HepG2 (cell line): ENCODE results near the gene FUT6. TPM values are rescaled to one million over a fixed set of nuclear protein-coding genes. Genes with fewer than 3 reads are reported as not detected.

Experiments
- ATRX ChIP-seq: sonication (generic); formaldehyde crosslinking; IDR thresholded peaks from 2 replicates; pipeline ENCODE4 v1.4.0; 2020; ENCODE audit warnings: missing genetic modification reagents, borderline replicate concordance
- NCOR1 ChIP-seq: fragments of 200-600 bp; sonication (generic); IDR thresholded peaks from 2 replicates; pipeline ENCODE4 v1.7.0; 2017; ENCODE audit warnings: antibody characterized with exemption, low read length, borderline replicate concordance
- RELA ChIP-seq: sonication (generic); formaldehyde crosslinking; IDR thresholded peaks from 2 replicates; pipeline ENCODE4 v1.4.0; 2020; ENCODE audit warnings: missing genetic modification reagents
- TOPORS ChIP-seq: sonication (generic); formaldehyde crosslinking; IDR thresholded peaks from 2 replicates; pipeline ENCODE4 v1.8.0; 2023; ENCODE audit warnings: mild to moderate bottlenecking, missing genetic modification reagents
- ZFAT ChIP-seq: sonication (generic); formaldehyde crosslinking; conservative IDR thresholded peaks from 2 replicates; pipeline ENCODE4 v1.8.1; 2023; ENCODE audit warnings: missing genetic modification reagents, inconsistent platforms
- ZFP36L2 ChIP-seq: sonication (generic); formaldehyde crosslinking; IDR thresholded peaks from 2 replicates; pipeline ENCODE4 v1.4.0; 2020; ENCODE audit warnings: missing genetic modification reagents
- ZFX ChIP-seq: sonication (generic); formaldehyde crosslinking; IDR thresholded peaks from 2 replicates; pipeline ENCODE4 v1.4.0; 2020; ENCODE audit warnings: mild to moderate bottlenecking, low read depth, missing genetic modification reagents, moderate library complexity
- ZKSCAN8 ChIP-seq: IDR thresholded peaks from 2 replicates; pipeline ENCODE4 v1.6.1; 2016; ENCODE audit warnings: borderline replicate concordance, missing genetic modification reagents, missing compliant biosample characterization
- ZNF484 ChIP-seq: sonication (generic); formaldehyde crosslinking; IDR thresholded peaks from 2 replicates; pipeline ENCODE4 v1.5.1; 2020; ENCODE audit warnings: mild to moderate bottlenecking, low read depth, missing genetic modification reagents, borderline replicate concordance
- ZNF512B ChIP-seq: sonication (generic); formaldehyde crosslinking; IDR thresholded peaks from 2 replicates; pipeline ENCODE4 v1.5.1; 2020; ENCODE audit warnings: missing genetic modification reagents, mild to moderate bottlenecking, borderline replicate concordance
- ZNF530 ChIP-seq: sonication (generic); formaldehyde crosslinking; IDR thresholded peaks from 2 replicates; pipeline ENCODE4 v1.5.0; 2020; ENCODE audit warnings: low read depth, mild to moderate bottlenecking, missing genetic modification reagents
- ZSCAN25 ChIP-seq: sonication (generic); formaldehyde crosslinking; IDR thresholded peaks from 2 replicates; pipeline ENCODE4 v1.8.0; 2022; ENCODE audit warnings: mild to moderate bottlenecking, missing genetic modification reagents
- ZSCAN5A ChIP-seq: sonication (generic); formaldehyde crosslinking; IDR thresholded peaks from 2 replicates; pipeline ENCODE4 v1.8.0; 2022; ENCODE audit warnings: mild to moderate bottlenecking, missing genetic modification reagents, borderline replicate concordance
- polyA plus RNA-seq, 8 experiments: library from polyadenylated mRNA; depleted of rRNA in 3 of 8; stranded (reverse) in 7 of 8; unstranded in 1 of 8; fragments of >200 nt; fragmentation: Illumina TruSeq in 4 of 8; extraction: Trizol in 4 of 8; gene quantifications; 2 replicates each; pipeline versions ENCODE4 v1.2.1 to v1.2.3, GENCODE V29; 2011 to 2016; ENCODE audit warnings: low read depth in 4 of 8, missing spikeins in 1 of 8, mixed read lengths in 1 of 8; ENCODE audit not compliant: insufficient read depth in 1 of 8
- total RNA-seq, 5 experiments: library from RNA; depleted of rRNA; stranded (reverse); fragments of >200 nt; fragmentation: Illumina TruSeq; extraction: Trizol; gene quantifications; 2 replicates each; pipeline ENCODE4 v1.2.3, GENCODE V29; 2016; ENCODE audit warnings: low read depth in 1 of 5
- TF ChIP-seq, protein P1 (sequence below): sonication (generic); formaldehyde crosslinking; IDR thresholded peaks from 2 replicates; pipeline ENCODE4 v1.4.0; 2020; ENCODE audit warnings: missing genetic modification reagents
- TF ChIP-seq, protein P2 (sequence below): IDR thresholded peaks from 2 replicates; pipeline ENCODE4 v1.6.1; 2016; ENCODE audit warnings: missing compliant biosample characterization, missing genetic modification reagents, borderline replicate concordance
- TF ChIP-seq, protein P3 (sequence below): sonication (generic); formaldehyde crosslinking; IDR thresholded peaks from 2 replicates; pipeline ENCODE4 v1.8.1; 2023; ENCODE audit warnings: mild to moderate bottlenecking, missing genetic modification reagents, borderline replicate concordance
- TF ChIP-seq, protein P4 (sequence below): sonication (generic); formaldehyde crosslinking; IDR thresholded peaks from 2 replicates; pipeline ENCODE4 v1.4.0; 2020; ENCODE audit warnings: missing genetic modification reagents

The FUT6 gene
- total and polyA plus RNA-seq, 2 of the 13 experiments (the other 11 are each of a cell fraction or from before 2014, with no cell fraction given): 8.2 to 27.7 TPM

DNA sequence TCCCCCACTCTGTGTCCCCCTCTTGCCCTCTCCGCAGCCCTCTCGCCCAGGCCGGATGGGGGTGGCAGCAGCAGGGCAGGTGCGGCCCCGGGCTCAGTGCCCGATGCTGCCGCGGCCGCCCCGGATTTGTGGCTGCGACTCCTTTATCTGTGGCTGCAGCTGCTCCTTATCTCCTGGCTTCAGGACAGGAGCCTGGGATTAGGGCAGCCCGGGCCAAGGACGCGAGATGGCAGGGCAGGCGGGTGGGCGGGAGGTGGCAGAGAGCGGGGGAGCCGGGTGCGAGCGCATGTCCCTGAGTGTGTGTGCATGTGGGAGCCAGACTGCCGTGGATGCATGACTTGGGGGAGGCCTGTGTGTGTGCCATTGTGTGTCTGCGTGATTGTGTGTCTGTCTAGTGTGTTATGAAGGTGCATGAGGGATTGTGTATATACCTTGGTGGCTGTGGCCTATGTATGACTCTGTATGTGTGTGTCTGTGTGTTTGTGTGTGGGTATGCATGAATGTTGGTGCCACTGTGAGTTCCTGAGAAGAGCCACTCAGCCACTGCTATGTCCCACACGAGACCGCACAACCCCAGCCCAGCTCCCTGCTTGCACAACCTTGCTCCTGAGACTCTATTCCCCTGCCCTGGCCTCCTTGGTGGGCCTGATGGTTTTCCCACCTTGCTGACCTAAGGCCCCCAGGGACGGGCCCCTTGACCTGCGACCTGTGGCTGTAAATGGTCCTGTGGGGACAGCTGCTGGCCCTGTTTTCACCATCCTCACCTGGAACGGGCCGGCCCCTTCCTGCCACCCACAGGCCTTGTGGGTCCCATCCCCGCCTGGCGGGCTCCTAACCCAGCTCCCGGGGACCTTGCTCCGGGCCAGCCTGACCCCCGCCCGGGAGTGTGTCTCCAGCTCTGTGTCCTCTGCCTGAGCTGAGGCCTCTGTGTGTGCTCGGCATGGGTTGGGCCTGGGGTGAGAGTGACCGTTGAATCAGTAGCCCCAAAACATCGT is 40.0 kb downstream of the FUT6 start (continued):
- TF ChIP-seq, protein P1, sequence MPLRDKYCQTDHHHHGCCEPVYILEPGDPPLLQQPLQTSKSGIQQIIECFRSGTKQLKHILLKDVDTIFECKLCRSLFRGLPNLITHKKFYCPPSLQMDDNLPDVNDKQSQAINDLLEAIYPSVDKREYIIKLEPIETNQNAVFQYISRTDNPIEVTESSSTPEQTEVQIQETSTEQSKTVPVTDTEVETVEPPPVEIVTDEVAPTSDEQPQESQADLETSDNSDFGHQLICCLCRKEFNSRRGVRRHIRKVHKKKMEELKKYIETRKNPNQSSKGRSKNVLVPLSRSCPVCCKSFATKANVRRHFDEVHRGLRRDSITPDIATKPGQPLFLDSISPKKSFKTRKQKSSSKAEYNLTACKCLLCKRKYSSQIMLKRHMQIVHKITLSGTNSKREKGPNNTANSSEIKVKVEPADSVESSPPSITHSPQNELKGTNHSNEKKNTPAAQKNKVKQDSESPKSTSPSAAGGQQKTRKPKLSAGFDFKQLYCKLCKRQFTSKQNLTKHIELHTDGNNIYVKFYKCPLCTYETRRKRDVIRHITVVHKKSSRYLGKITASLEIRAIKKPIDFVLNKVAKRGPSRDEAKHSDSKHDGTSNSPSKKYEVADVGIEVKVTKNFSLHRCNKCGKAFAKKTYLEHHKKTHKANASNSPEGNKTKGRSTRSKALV (CRISPR knock-in tag): no peak
- TF ChIP-seq, protein P2, sequence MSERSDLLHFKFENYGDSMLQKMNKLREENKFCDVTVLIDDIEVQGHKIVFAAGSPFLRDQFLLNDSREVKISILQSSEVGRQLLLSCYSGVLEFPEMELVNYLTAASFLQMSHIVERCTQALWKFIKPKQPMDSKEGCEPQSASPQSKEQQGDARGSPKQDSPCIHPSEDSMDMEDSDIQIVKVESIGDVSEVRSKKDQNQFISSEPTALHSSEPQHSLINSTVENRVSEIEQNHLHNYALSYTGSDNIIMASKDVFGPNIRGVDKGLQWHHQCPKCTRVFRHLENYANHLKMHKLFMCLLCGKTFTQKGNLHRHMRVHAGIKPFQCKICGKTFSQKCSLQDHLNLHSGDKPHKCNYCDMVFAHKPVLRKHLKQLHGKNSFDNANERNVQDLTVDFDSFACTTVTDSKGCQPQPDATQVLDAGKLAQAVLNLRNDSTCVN: 0 out of 2 replicates have a peak, but pooled peaks have one; percentile 37
- no peak for TF ChIP-seq NCOR1
- no peak for TF ChIP-seq ZNF530 (CRISPR knock-in tag)
- TF ChIP-seq ZFP36L2 (CRISPR knock-in tag): no peak
- TF ChIP-seq RELA (CRISPR knock-in tag): no peak
- TF ChIP-seq, protein P3, sequence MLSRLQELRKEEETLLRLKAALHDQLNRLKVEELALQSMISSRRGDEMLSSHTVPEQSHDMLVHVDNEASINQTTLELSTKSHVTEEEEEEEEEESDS: no peak
- no peak for TF ChIP-seq ZFAT (CRISPR knock-in tag)
- peak; percentile 57; the same call in 1 of the 2 replicates for TF ChIP-seq ZFX (CRISPR knock-in tag)
- TF ChIP-seq ZSCAN5A (CRISPR knock-in tag): no peak
- TF ChIP-seq ZKSCAN8 (CRISPR knock-in tag): no peak
- TF ChIP-seq ZSCAN25 (CRISPR knock-in tag): peak; percentile 48; the same call in 1 of the 2 replicates
- TF ChIP-seq ATRX (CRISPR knock-in tag): no peak
- no peak for TF ChIP-seq TOPORS
- TF ChIP-seq, protein P4, sequence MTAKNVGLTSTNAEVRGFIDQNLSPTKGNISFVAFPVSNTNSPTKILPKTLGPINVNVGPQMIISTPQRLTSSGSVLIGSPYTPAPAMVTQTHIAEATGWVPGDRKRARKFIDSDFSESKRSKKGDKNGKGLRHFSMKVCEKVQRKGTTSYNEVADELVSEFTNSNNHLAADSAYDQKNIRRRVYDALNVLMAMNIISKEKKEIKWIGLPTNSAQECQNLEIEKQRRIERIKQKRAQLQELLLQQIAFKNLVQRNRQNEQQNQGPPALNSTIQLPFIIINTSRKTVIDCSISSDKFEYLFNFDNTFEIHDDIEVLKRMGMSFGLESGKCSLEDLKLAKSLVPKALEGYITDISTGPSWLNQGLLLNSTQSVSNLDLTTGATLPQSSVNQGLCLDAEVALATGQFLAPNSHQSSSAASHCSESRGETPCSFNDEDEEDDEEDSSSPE (CRISPR knock-in tag): no peak
- no peak for TF ChIP-seq ZNF484 (CRISPR knock-in tag)
- no peak for TF ChIP-seq ZNF512B (CRISPR knock-in tag)
